Adrenal gland (tissue), 5 donors: Measurements from ENCODE around the gene DLG2.

Experiments used
- POLR2A ChIP-seq, 2 donors: fragments of 450-650 bp; IDR thresholded peaks; one replicate each; pipeline ENCODE4 v1.6.1; 2017; ENCODE audit warnings: antibody characterized with exemption in 2 of 2, mild to moderate bottlenecking in 2 of 2, moderate library complexity in 1 of 2
- TF ChIP-seq, protein P1 (sequence below), 6 experiments: fragments of 450-650 bp in 4 of 6; fragments of 200-600 bp in 2 of 6; sonication (generic) in 1 of 6; IDR thresholded peaks; 1 replicate in 5 of 6; 2 replicates in 1 of 6; pipeline versions ENCODE4 v1.5.1 to v1.8.0; 2016 to 2021; ENCODE audit warnings: antibody characterized with exemption in 6 of 6, mild to moderate bottlenecking in 2 of 6, moderate library complexity in 1 of 6
- donor health status: DM: no; HTN: no; CAD: no.

DNA sequence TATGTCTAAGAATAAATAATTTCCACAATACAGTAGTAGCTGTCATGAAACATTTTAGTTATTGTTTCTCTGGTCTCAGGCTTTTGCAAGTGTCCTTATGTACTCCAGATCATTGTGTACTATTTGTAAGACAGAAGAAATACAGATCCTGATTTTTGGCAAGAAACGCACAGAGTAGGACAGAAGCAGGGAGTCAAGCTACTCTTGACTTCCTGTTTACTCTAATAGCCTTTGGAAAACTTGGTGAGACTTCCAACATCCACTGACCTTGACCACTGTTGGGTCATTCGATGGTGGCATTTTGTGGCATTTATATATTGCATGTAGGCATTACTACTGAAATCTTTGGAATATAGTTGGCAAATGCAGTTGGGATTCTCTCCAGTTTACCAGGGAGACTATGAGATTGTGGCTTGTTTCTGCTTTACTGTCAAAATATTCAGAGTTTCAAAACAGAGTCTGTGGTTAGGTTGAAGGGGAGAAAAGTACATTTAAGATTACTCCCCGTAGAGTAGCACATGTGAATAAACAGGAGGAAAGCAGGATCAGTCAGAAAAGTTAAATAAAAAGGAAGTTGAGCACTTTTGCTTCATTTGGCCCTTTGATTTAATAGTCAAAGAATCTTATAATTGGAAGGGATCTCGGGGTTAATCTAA lies 1614.8 kb downstream of the DLG2 start:
- TF ChIP-seq, protein P1, sequence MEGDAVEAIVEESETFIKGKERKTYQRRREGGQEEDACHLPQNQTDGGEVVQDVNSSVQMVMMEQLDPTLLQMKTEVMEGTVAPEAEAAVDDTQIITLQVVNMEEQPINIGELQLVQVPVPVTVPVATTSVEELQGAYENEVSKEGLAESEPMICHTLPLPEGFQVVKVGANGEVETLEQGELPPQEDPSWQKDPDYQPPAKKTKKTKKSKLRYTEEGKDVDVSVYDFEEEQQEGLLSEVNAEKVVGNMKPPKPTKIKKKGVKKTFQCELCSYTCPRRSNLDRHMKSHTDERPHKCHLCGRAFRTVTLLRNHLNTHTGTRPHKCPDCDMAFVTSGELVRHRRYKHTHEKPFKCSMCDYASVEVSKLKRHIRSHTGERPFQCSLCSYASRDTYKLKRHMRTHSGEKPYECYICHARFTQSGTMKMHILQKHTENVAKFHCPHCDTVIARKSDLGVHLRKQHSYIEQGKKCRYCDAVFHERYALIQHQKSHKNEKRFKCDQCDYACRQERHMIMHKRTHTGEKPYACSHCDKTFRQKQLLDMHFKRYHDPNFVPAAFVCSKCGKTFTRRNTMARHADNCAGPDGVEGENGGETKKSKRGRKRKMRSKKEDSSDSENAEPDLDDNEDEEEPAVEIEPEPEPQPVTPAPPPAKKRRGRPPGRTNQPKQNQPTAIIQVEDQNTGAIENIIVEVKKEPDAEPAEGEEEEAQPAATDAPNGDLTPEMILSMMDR (IDR thresholded peaks at IDR 0.05), result no peak
- no peak for TF ChIP-seq POLR2A (IDR thresholded peaks at IDR 0.05)
